Mesenchymal stem cell (in vitro differentiated cells and primary cell): ENCODE measurements around the gene IL12RB1.

Source experiments
- DNase-seq: peaks from one replicate; pipeline ENCODE4 v3.0.0-alpha.2; 2013
- H2AFZ ChIP-seq: one replicate; pipeline ENCODE4 v1.6.1; 2013; ENCODE audit warnings: low read depth, mild to moderate bottlenecking, control low read depth, inconsistent platforms, low read length, moderate library complexity
- H2AK5ac ChIP-seq: 2 replicates; pipeline ENCODE4 v1.6.1; 2013; ENCODE audit warnings: low read length, moderate library complexity, mild to moderate bottlenecking, inconsistent platforms; ENCODE audit not compliant: severe bottlenecking
- H2BK120ac ChIP-seq: one replicate; pipeline ENCODE4 v1.6.1; 2013; ENCODE audit warnings: low read depth, mild to moderate bottlenecking, inconsistent platforms, low read length, moderate library complexity
- H2BK12ac ChIP-seq, 2 experiments: one replicate each; pipeline ENCODE4 v1.6.1; 2013; ENCODE audit warnings: inconsistent platforms in 2 of 2, low read length in 2 of 2, mild to moderate bottlenecking in 2 of 2, moderate library complexity in 2 of 2, control low read depth in 1 of 2
- H2BK15ac ChIP-seq: one replicate; pipeline ENCODE4 v1.6.1; 2013; ENCODE audit warnings: mild to moderate bottlenecking, low read depth, inconsistent platforms; ENCODE audit not compliant: poor library complexity, severe bottlenecking
- H2BK5ac ChIP-seq: 2 replicates; pipeline ENCODE4 v1.6.1; 2013; ENCODE audit warnings: low read depth, mild to moderate bottlenecking, low read length, control low read depth, inconsistent platforms; ENCODE audit not compliant: poor library complexity, severe bottlenecking
- H3K14ac ChIP-seq, 2 experiments: one replicate each; pipeline ENCODE4 v1.6.1; 2013; ENCODE audit warnings: inconsistent platforms in 2 of 2, low read length in 2 of 2, control low read depth in 1 of 2, mild to moderate bottlenecking in 1 of 2, moderate library complexity in 1 of 2
- H3K18ac ChIP-seq, 2 experiments: one replicate each; pipeline ENCODE4 v1.6.1; 2013; ENCODE audit warnings: inconsistent platforms in 2 of 2, low read length in 2 of 2, control low read depth in 1 of 2, low read depth in 1 of 2, mild to moderate bottlenecking in 1 of 2
- H3K23ac ChIP-seq, 2 experiments: one replicate each; pipeline ENCODE4 v1.6.1; 2013; ENCODE audit warnings: inconsistent platforms in 2 of 2, low read length in 2 of 2, mild to moderate bottlenecking in 2 of 2, moderate library complexity in 2 of 2, control low read depth in 1 of 2
- H3K27ac ChIP-seq: 2 replicates; pipeline ENCODE4 v1.5.1; 2013; ENCODE audit warnings: mild to moderate bottlenecking, moderate library complexity, low read length, control low read depth, inconsistent platforms; ENCODE audit not compliant: poor library complexity, severe bottlenecking
- H3K27me3 ChIP-seq, 2 experiments: 2 replicates each; pipeline versions ENCODE4 v1.6.1 to v1.7.0; 2013; ENCODE audit warnings: low read length in 2 of 2, mild to moderate bottlenecking in 2 of 2, moderate library complexity in 2 of 2, control low read depth in 1 of 2, inconsistent platforms in 1 of 2; ENCODE audit not compliant: control insufficient read depth in 1 of 2, insufficient read depth in 1 of 2
- H3K36me3 ChIP-seq, 2 experiments: 2 replicates each; pipeline versions ENCODE4 v1.6.1 to v1.7.0; 2013; ENCODE audit warnings: low read length in 2 of 2, control low read depth in 1 of 2, inconsistent platforms in 1 of 2, low read depth in 1 of 2, mild to moderate bottlenecking in 1 of 2; ENCODE audit not compliant: insufficient read depth in 2 of 2, control insufficient read depth in 1 of 2
- H3K4ac ChIP-seq, 2 experiments: one replicate each; pipeline ENCODE4 v1.6.1; 2013; ENCODE audit warnings: inconsistent platforms in 2 of 2, low read length in 2 of 2, mild to moderate bottlenecking in 2 of 2, moderate library complexity in 2 of 2, control low read depth in 1 of 2, low read depth in 1 of 2
- H3K4me1 ChIP-seq: 2 replicates; pipeline ENCODE4 v1.6.1; 2013; ENCODE audit warnings: low read depth, low read length, control low read depth; ENCODE audit not compliant: control insufficient read depth, insufficient read depth
- H3K4me2 ChIP-seq: 2 replicates; pipeline ENCODE4 v1.6.1; 2013; ENCODE audit warnings: low read length, mild to moderate bottlenecking, inconsistent platforms; ENCODE audit not compliant: poor library complexity, severe bottlenecking
- H3K4me3 ChIP-seq, 2 experiments: 2 replicates each; pipeline versions ENCODE4 v1.5.1 to v1.7.0; 2013; ENCODE audit warnings: low read length in 2 of 2, mild to moderate bottlenecking in 2 of 2, control low read depth in 1 of 2, low read depth in 1 of 2; ENCODE audit not compliant: insufficient read depth in 1 of 2
- H3K79me1 ChIP-seq: replicated peaks from 2 replicates; pipeline ENCODE4 v1.6.1; 2013; ENCODE audit warnings: mild to moderate bottlenecking, control low read depth, low read length, inconsistent platforms; ENCODE audit not compliant: poor library complexity, severe bottlenecking
- H3K9ac ChIP-seq: 2 replicates; pipeline ENCODE4 v1.7.0; 2013; ENCODE audit warnings: mild to moderate bottlenecking, low read length, moderate library complexity
- H3K9me3 ChIP-seq: 2 replicates; pipeline ENCODE4 v1.7.0; 2013; ENCODE audit warnings: mild to moderate bottlenecking, low read length; ENCODE audit not compliant: control insufficient read depth
- H4K8ac ChIP-seq: one replicate; pipeline ENCODE4 v1.6.1; 2013; ENCODE audit warnings: inconsistent platforms, mild to moderate bottlenecking, low read length, moderate library complexity
- H4K91ac ChIP-seq: one replicate; pipeline ENCODE4 v1.6.1; 2013; ENCODE audit warnings: mild to moderate bottlenecking, low read length, inconsistent platforms
- WGBS: methylation state at CpG from one replicate; pipeline ENCODE4 v1.1.7; 2013; ENCODE audit warnings: mixed read lengths; 5-methylcytosine and 5-hydroxymethylcytosine counted together

The IL12RB1 gene

GRCh38 chr19:18016209-18016910 lies 70.4 kb downstream of the IL12RB1 start:
- H2BK12ac ChIP-seq, result peak overlapping the region in 1 of 2 experiments; percentile 29
- no peak overlapping the region for H3K4ac ChIP-seq
- no peaks in the 10 kb centered on the region for H3K79me1 ChIP-seq
- no peak overlapping the region for H2AK5ac ChIP-seq
- no peak overlapping the region for H4K91ac ChIP-seq
- no peak overlapping the region for H2BK5ac ChIP-seq
- H3K14ac ChIP-seq, result no peak overlapping the region
- no peak overlapping the region for H3K27ac ChIP-seq
- no peak overlapping the region for H2AFZ ChIP-seq
- no peaks in the 10 kb centered on the region for H3K9me3 ChIP-seq
- no peaks in the 10 kb centered on the region for H3K27me3 ChIP-seq
- H3K23ac ChIP-seq, result peak overlapping the region in 1 of 2 experiments; percentile 34
- no peak overlapping the region for H3K18ac ChIP-seq
- H2BK120ac ChIP-seq, result no peak overlapping the region
- H3K4me2 ChIP-seq, result no peak overlapping the region
- H2BK15ac ChIP-seq, result no peak overlapping the region
- H3K4me3 ChIP-seq, result no peak overlapping the region
- H4K8ac ChIP-seq, result no peak overlapping the region
- no peak for DNase-seq
- H3K36me3 ChIP-seq, result peaks cover 5 to 30% of the 10 kb centered on the region in 2 experiments
- no peak overlapping the region for H3K9ac ChIP-seq
- WGBS, result 93% methylated on average over 12 of the region's 14 CpGs
- peaks cover 33% of the 10 kb centered on the region for H3K4me1 ChIP-seq

- Histone ChIP-seq H3K4ac (no peak overlapping the region), H2BK15ac (no peak overlapping the region), H3K4me2 (no peak overlapping the region), H2AK5ac (no peak overlapping the region), H3K27ac (no peak overlapping the region), H2BK120ac (no peak overlapping the region), H3K18ac (no peak overlapping the region), H3K23ac (no peak overlapping the region), H3K4me3 (no peak overlapping the region), H4K8ac (peak overlapping the region; percentile 20), H3K9ac (no peak overlapping the region), H4K91ac (no peak overlapping the region), H3K36me3 (peaks cover 24 to 51% of the 10 kb centered on the region in 2 experiments), H2BK5ac (no peak overlapping the region), H3K14ac (no peak overlapping the region), H3K9me3 (no peaks in the 10 kb centered on the region), H2BK12ac (no peak overlapping the region), H3K79me1 (no peaks in the 10 kb centered on the region), H3K4me1 (peaks cover 24% of the 10 kb centered on the region), H3K27me3 (no peaks in the 10 kb centered on the region), H2AFZ (no peak overlapping the region)
- WGBS, result 97% methylated on average over 3 of the region's 6 CpGs
- no peak for DNase-seq
Measured at GRCh38 chr19:18014197-18014596, 72.5 kb downstream of the IL12RB1 start.

GRCh38 chr19:18013210-18014111 lies 73.3 kb downstream of the IL12RB1 start:
- no peak overlapping the region for H3K4ac ChIP-seq
- no peak overlapping the region for H3K27ac ChIP-seq
- H3K18ac ChIP-seq, result no peak overlapping the region
- peaks cover 29% of the 10 kb centered on the region for H3K4me1 ChIP-seq
- 54% methylated on average over 16 of the region's 17 CpGs for WGBS
- H3K36me3 ChIP-seq, result peaks cover 25 to 55% of the 10 kb centered on the region in 2 experiments
- no peak overlapping the region for H2AFZ ChIP-seq
- no peak overlapping the region for H2BK5ac ChIP-seq
- H3K9me3 ChIP-seq, result no peaks in the 10 kb centered on the region
- H3K4me2 ChIP-seq, result no peak overlapping the region
- no peak overlapping the region for H4K91ac ChIP-seq
- peak overlapping the region in 1 of 2 experiments; percentile 3 for H2BK12ac ChIP-seq
- DNase-seq, result no peak
- no peak overlapping the region for H2BK15ac ChIP-seq
- H3K23ac ChIP-seq, result no peak overlapping the region
- H3K27me3 ChIP-seq, result no peaks in the 10 kb centered on the region
- peak overlapping the region; percentile 12 for H4K8ac ChIP-seq
- H3K14ac ChIP-seq, result no peak overlapping the region
- H3K9ac ChIP-seq, result no peak overlapping the region
- peaks cover under 1% of the 10 kb centered on the region for H3K79me1 ChIP-seq
- no peak overlapping the region for H2BK120ac ChIP-seq
- no peak overlapping the region for H2AK5ac ChIP-seq
- H3K4me3 ChIP-seq, result no peak overlapping the region

DNA sequence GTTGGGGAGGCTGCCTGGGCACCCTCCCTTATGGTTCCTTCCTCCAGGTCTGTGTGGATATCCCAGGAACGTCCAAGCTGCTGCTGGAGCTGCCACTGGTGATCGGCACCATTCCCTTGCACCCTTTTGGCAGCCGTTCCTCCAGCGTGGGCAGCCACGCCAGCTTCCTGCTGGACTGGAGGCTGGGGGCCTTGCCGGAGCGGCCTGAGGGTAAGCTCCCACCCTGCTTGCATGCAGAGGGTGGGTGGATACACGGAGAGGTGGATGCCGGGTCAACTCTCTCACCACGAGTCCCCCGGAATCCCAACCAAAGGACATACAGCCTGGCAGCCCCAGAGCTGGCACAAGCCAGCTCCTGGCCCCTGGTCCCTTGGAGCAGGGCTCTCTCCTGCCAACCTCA lies 76.6 kb downstream of the IL12RB1 start:
- no peak overlapping the region for H3K4me2 ChIP-seq
- H3K4me3 ChIP-seq, result no peak overlapping the region
- no peak overlapping the region for H4K8ac ChIP-seq
- no peak overlapping the region for H2BK5ac ChIP-seq
- H3K9ac ChIP-seq, result no peak overlapping the region
- no peak overlapping the region for H3K23ac ChIP-seq
- WGBS, result 85% methylated on average over 11 of the region's 11 CpGs
- H2AK5ac ChIP-seq, result no peak overlapping the region
- peaks cover 29 to 48% of the 10 kb centered on the region in 2 experiments for H3K36me3 ChIP-seq
- no peak overlapping the region for H3K14ac ChIP-seq
- peaks cover 35% of the 10 kb centered on the region for H3K4me1 ChIP-seq
- H3K4ac ChIP-seq, result no peak overlapping the region
- H3K79me1 ChIP-seq, result peaks cover 6% of the 10 kb centered on the region
- no peaks in the 10 kb centered on the region for H3K9me3 ChIP-seq
- H2BK15ac ChIP-seq, result no peak overlapping the region
- no peak overlapping the region for H3K18ac ChIP-seq
- H4K91ac ChIP-seq, result no peak overlapping the region
- H2BK12ac ChIP-seq, result no peak overlapping the region
- no peak overlapping the region for H2AFZ ChIP-seq
- no peak for DNase-seq
- no peak overlapping the region for H3K27ac ChIP-seq
- no peaks in the 10 kb centered on the region for H3K27me3 ChIP-seq
- H2BK120ac ChIP-seq, result no peak overlapping the region
